K562 (cell line): Measurements from ENCODE around the gene LMO4. TPM values are rescaled to one million over a fixed set of nuclear protein-coding genes. Genes with fewer than 3 reads are reported as not detected.

Experiments used
- ATAC-seq: fragments of 200-7000 bp; cut with Tn5 transposase; 3 replicates; pipeline ENCODE4 v1.9.1; 2020; ENCODE audit warnings: moderate library complexity
- BruUV-seq: library from RNA; stranded (reverse); fragments of 400-500 nt; replicated peaks from 2 replicates; lab custom pipeline; 2021; lab: Mats Ljungman, UMichigan
- CTCF ChIA-PET: fragments of 300-600 bp; formaldehyde crosslinking; extraction: SDS; loops from one replicate; lab custom pipeline; 2021; ENCODE audit warnings: low intra/inter-chr PET ratio; lab: Yijun Ruan, JAX
- POLR2A ChIA-PET: fragments of 300-600, 350-650 bp; sonication (Branson Sonifier 250); formaldehyde crosslinking; extraction: SDS; loops from one replicate; lab custom pipeline; 2021; ENCODE audit warnings: antibody characterized with exemption, inconsistent platforms; lab: Yijun Ruan, JAX
- DNase-seq, 4 experiments: peaks; one replicate each; pipeline versions ENCODE4 v3.0.0 to v3.0.0-alpha.2; 2011 to 2018; ENCODE audit warnings: low spot score in 3 of 4, mixed read lengths in 3 of 4; ENCODE audit errors: extremely low read depth in 1 of 4
- FAIRE-seq: peaks from 2 replicates; lab custom pipeline; 2011; peaks lifted over from hg19 to GRCh38; lab: Jason Lieb, UNC
- H2AFZ ChIP-seq: 2 replicates; pipeline ENCODE4 v1.6.0; 2011; ENCODE audit warnings: low read depth, low read length, control low read depth, inconsistent platforms
- H3K27ac ChIP-seq: fragments of 200-600 bp; 3 replicates; pipeline ENCODE4 v1.8.0; 2011; ENCODE audit warnings: low read depth, mild to moderate bottlenecking, control low read depth, inconsistent platforms, low read length, moderate library complexity, mixed read lengths; ENCODE audit errors: extremely low read depth
- H3K27me3 ChIP-seq, 2 experiments: fragments of 300-600 bp in 1 of 2; 2 replicates in 1 of 2; 3 replicates in 1 of 2; pipeline versions ENCODE4 v1.6.0 to v1.8.0; 2011; ENCODE audit warnings: inconsistent platforms in 2 of 2, low read length in 2 of 2, mild to moderate bottlenecking in 1 of 2, mixed read lengths in 1 of 2, moderate library complexity in 1 of 2; ENCODE audit not compliant: control insufficient read depth in 2 of 2, insufficient read depth in 2 of 2
- H3K36me3 ChIP-seq: fragments of 300-600 bp; 3 replicates; pipeline ENCODE4 v1.8.0; 2011; ENCODE audit warnings: mild to moderate bottlenecking, low read length, inconsistent platforms; ENCODE audit not compliant: control insufficient read depth, insufficient read depth
- H3K4me1 ChIP-seq, 2 experiments: fragments of 200-600 bp in 1 of 2; replicated peaks in 1 of 2; 2 replicates in 1 of 2; 3 replicates in 1 of 2; pipeline versions ENCODE4 v1.5.1 to v1.8.0; 2011; ENCODE audit warnings: inconsistent platforms in 2 of 2, low read length in 2 of 2, mild to moderate bottlenecking in 1 of 2, mixed read lengths in 1 of 2, moderate library complexity in 1 of 2; ENCODE audit not compliant: control insufficient read depth in 2 of 2, insufficient read depth in 2 of 2
- H3K4me2 ChIP-seq: 2 replicates; pipeline ENCODE4 v1.6.1; 2011; ENCODE audit warnings: low read length, control low read depth, inconsistent platforms, mixed read lengths; ENCODE audit not compliant: insufficient read depth
- H3K4me3 ChIP-seq: fragments of 200-600 bp; sonication (generic), shearing (Covaris generic); 2 replicates; pipeline ENCODE4 v1.5.1; 2016; ENCODE audit warnings: control low read depth, inconsistent platforms
- H3K79me2 ChIP-seq: fragments of 200-600 bp; 3 replicates; pipeline ENCODE4 v1.8.0; 2011; ENCODE audit warnings: low read length, inconsistent platforms; ENCODE audit not compliant: control insufficient read depth, insufficient read depth
- H3K9ac ChIP-seq, 2 experiments: 2 replicates each; pipeline versions ENCODE4 v1.6.0 to v1.6.1; 2011; ENCODE audit warnings: low read depth in 2 of 2, low read length in 2 of 2, control low read depth in 1 of 2, inconsistent platforms in 1 of 2, mild to moderate bottlenecking in 1 of 2, mixed read lengths in 1 of 2; ENCODE audit not compliant: insufficient read depth in 1 of 2
- H3K9me1 ChIP-seq: one replicate; pipeline ENCODE4 v1.6.0; 2011; ENCODE audit warnings: inconsistent platforms, mild to moderate bottlenecking, low read length, moderate library complexity; ENCODE audit not compliant: control insufficient read depth, insufficient read depth
- H3K9me3 ChIP-seq: replicated peaks from 2 replicates; pipeline ENCODE4 v1.5.1; 2011; ENCODE audit warnings: low read depth, low read length, inconsistent platforms; ENCODE audit not compliant: control insufficient read depth, insufficient read depth
- H4K20me1 ChIP-seq: replicated peaks from 2 replicates; pipeline ENCODE4 v1.6.1; 2011; ENCODE audit warnings: low read length, inconsistent platforms, mixed read lengths; ENCODE audit not compliant: control insufficient read depth, insufficient read depth
- MCM5 ChIP-seq: fragments of 450-650 bp; IDR thresholded peaks from 2 replicates; pipeline ENCODE4 v1.6.1; 2016; ENCODE audit warnings: low read depth
- PPARD ChIP-seq: fragments of 250-450 bp; sonication (Bioruptor Pico); IDR thresholded peaks from 2 replicates; pipeline ENCODE4 v1.8.0; 2022; ENCODE audit warnings: inconsistent platforms, mild to moderate bottlenecking, moderate library complexity
- in situ Hi-C: fragments of 300-500 bp; cut with MboI; formaldehyde crosslinking; loops from 4 replicates; pipeline ENCODE4 v1.15.0; 2018; ENCODE audit warnings: inconsistent platforms, mixed read lengths
- intact Hi-C: fragments of 100-400 bp; cut with micrococcal nuclease; formaldehyde crosslinking; loops from 2 replicates; pipeline ENCODE4 v1.14.2; 2022
- polyA plus RNA-seq, 8 experiments: library from polyadenylated mRNA; depleted of rRNA in 4 of 8; stranded (reverse) in 5 of 8; unstranded in 3 of 8; fragments of >200 nt; fragmentation: Nextera tagmentation in 2 of 8; fragmentation: Illumina TruSeq in 1 of 8; extraction: Ambion mirVana in 2 of 8; extraction: Trizol in 1 of 8; gene quantifications; 2 replicates each; pipeline versions ENCODE4 v1.2.1 to v1.2.3, GENCODE V29; 2011 to 2014; ENCODE audit warnings: inconsistent platforms in 1 of 8, missing spikeins in 1 of 8
- total RNA-seq, 7 experiments: library from RNA; depleted of rRNA in 6 of 7; stranded (reverse); fragments of >200 nt in 6 of 7; fragmentation: Illumina TruSeq in 2 of 7; extraction: Trizol in 2 of 7; gene quantifications; 2 replicates each; pipeline versions ENCODE4 v1.2.1 to v1.2.3, GENCODE V29; 2011 to 2021; ENCODE audit warnings: low replicate concordance in 1 of 7
- TF ChIP-seq, protein P1 (sequence below), 2 experiments: fragments of 450-650 bp; formaldehyde crosslinking in 1 of 2; IDR thresholded peaks; 2 replicates each; pipeline versions ENCODE4 v1.4.0 to v1.6.1; 2014 to 2020; ENCODE audit warnings: mild to moderate bottlenecking in 2 of 2, borderline replicate concordance in 1 of 2, low read depth in 1 of 2

The LMO4 gene
- total and polyA plus RNA-seq, 9 of the 15 experiments (the other 6 are each of a cell fraction or from before 2014, with no cell fraction given), result 3.1 to 35.3 (median 22.4) TPM

DNA sequence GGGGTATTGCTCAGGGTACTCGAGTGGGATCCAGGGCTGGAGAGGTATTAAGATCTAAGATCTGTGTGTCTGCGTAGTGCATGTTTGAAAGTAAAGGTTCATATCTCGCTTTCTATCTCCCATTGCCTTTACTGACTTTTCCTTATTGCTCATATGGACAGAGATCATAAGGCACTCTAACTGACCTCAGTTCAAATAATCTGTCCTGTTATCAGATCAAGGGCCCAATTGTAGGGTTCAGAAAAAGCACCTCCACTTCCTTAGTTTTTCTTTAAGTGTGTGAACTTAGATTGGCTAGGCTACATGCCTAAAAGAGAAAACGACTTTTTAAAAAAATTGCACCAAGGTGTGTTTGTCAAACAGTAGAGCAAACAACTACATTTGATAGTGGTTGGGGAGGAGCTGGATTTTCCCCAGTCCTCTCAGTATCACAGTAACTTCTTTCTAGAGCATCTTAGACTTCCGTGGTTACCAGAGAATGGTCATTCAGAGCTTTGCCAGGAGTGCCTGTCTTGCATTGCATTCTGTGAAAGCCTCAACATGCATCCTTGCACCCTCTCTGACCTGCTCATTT, 57.6 kb downstream of the LMO4 start (continued):
- TF ChIP-seq, protein P1, sequence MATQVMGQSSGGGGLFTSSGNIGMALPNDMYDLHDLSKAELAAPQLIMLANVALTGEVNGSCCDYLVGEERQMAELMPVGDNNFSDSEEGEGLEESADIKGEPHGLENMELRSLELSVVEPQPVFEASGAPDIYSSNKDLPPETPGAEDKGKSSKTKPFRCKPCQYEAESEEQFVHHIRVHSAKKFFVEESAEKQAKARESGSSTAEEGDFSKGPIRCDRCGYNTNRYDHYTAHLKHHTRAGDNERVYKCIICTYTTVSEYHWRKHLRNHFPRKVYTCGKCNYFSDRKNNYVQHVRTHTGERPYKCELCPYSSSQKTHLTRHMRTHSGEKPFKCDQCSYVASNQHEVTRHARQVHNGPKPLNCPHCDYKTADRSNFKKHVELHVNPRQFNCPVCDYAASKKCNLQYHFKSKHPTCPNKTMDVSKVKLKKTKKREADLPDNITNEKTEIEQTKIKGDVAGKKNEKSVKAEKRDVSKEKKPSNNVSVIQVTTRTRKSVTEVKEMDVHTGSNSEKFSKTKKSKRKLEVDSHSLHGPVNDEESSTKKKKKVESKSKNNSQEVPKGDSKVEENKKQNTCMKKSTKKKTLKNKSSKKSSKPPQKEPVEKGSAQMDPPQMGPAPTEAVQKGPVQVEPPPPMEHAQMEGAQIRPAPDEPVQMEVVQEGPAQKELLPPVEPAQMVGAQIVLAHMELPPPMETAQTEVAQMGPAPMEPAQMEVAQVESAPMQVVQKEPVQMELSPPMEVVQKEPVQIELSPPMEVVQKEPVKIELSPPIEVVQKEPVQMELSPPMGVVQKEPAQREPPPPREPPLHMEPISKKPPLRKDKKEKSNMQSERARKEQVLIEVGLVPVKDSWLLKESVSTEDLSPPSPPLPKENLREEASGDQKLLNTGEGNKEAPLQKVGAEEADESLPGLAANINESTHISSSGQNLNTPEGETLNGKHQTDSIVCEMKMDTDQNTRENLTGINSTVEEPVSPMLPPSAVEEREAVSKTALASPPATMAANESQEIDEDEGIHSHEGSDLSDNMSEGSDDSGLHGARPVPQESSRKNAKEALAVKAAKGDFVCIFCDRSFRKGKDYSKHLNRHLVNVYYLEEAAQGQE (IDR thresholded peaks at IDR 0.05; ENCODE audit: borderline replicate concordance), result no peak
- TF ChIP-seq, protein P1 (CRISPR knock-in tag; IDR thresholded peaks at IDR 0.05; ENCODE audit: low read depth), result no peak

- no peak overlapping the region for H3K4me2 ChIP-seq
- no peak overlapping the region for H2AFZ ChIP-seq
- H3K27ac ChIP-seq, result no peak overlapping the region
- H3K4me3 ChIP-seq, result no peak overlapping the region
- ChIA-PET POLR2A (interaction anchor here (0.8 to 1.3 kb wide), 2 partner anchors 10 to 58 kb away, joined by 3 to 6 read pairs; no protein-coding TSS in a partner anchor), CTCF (no interaction called here)
- H3K36me3 ChIP-seq, result no peaks in the 10 kb centered on the region
- no peaks in the 10 kb centered on the region for H3K9me3 ChIP-seq
- H3K79me2 ChIP-seq, result no peaks in the 10 kb centered on the region
- H3K27me3 ChIP-seq, result peaks cover 0 to 7% of the 10 kb centered on the region in 2 experiments; a peak in 1 of 5 replicates
- intact Hi-C loops, result no loop called here
- H3K4me1 ChIP-seq, result no peaks in the 10 kb centered on the region
- no TSS peak for BruUV-seq
- no peaks in the 10 kb centered on the region for H3K9me1 ChIP-seq
- ATAC-seq (no peak), DNase-seq (no peak)
- H4K20me1 ChIP-seq, result no peaks in the 10 kb centered on the region
- in situ Hi-C loops, result no loop called here
- H3K9ac ChIP-seq, result no peak overlapping the region
- TF ChIP-seq MCM5 (no peak), PPARD (CRISPR knock-in tag) (no peak)
- TF ChIP-seq, all 486 proteins: peak for 0
- FAIRE-seq, result no peak
These were observed 59.7 kb downstream of the LMO4 start for GRCh38 chr1:87388411-87388810.
